Esophagus squamous epithelium (tissue), 4 donors: ENCODE data around the gene NLRP4.

Experiments used
- POLR2A ChIP-seq, 4 donors: fragments of 450-650 bp; IDR thresholded peaks; one replicate each; pipeline ENCODE4 v1.6.1; 2017; ENCODE audit warnings: antibody characterized with exemption in 4 of 4, mild to moderate bottlenecking in 4 of 4, moderate library complexity in 3 of 4
- TF ChIP-seq, protein P1 (sequence below), 6 experiments: fragments of 450-650 bp in 4 of 6; fragments of 200-600 bp in 2 of 6; sonication (generic) in 2 of 6; IDR thresholded peaks; one replicate each; pipeline ENCODE4 v1.5.1; 2016 to 2019; ENCODE audit warnings: antibody characterized with exemption in 6 of 6, mild to moderate bottlenecking in 4 of 6, moderate library complexity in 4 of 6

DNA sequence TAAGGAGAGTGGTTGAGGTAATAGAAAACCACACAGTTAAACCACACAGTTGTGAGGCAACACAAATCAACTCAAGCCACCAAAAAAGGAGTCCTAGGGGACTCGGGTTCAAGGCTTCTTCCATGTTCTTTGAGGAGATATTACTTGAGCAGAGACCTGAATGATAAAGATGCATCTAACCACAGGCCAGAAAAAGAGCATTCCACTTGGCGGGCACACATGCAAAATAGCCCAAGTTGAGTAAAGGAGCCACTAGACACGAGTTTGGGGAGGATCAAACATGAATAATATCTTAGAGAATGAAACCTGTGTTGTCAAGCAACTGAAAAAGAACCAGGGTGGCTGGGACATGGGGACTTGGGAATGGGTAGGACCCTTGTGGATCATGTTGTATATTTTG lies 30.2 kb downstream of the NLRP4 start:
- TF ChIP-seq, protein P1, sequence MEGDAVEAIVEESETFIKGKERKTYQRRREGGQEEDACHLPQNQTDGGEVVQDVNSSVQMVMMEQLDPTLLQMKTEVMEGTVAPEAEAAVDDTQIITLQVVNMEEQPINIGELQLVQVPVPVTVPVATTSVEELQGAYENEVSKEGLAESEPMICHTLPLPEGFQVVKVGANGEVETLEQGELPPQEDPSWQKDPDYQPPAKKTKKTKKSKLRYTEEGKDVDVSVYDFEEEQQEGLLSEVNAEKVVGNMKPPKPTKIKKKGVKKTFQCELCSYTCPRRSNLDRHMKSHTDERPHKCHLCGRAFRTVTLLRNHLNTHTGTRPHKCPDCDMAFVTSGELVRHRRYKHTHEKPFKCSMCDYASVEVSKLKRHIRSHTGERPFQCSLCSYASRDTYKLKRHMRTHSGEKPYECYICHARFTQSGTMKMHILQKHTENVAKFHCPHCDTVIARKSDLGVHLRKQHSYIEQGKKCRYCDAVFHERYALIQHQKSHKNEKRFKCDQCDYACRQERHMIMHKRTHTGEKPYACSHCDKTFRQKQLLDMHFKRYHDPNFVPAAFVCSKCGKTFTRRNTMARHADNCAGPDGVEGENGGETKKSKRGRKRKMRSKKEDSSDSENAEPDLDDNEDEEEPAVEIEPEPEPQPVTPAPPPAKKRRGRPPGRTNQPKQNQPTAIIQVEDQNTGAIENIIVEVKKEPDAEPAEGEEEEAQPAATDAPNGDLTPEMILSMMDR (IDR thresholded peaks at IDR 0.05): no peak
- TF ChIP-seq POLR2A (IDR thresholded peaks at IDR 0.05): no peak
